Measurements from ENCODE around the gene VSTM2A.

DNA sequence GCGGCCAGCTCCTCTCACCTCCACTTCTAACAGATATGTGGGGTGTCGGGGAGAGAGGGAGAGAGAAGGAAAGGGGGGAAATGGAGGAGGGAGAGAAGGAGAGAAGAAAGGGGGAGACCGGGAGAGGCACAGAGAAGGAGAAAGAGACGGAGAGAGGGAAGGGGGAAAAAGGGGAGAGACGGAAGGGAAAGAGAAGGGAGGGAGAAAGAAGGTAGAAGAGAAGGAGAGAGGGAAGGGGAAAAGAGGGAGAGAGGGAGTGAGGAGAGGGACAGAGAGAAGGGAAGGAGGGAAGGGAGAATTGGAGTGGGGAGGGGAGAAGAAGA is 3.0 kb downstream of the VSTM2A start:
- TF ChIP-seq, protein P1, sequence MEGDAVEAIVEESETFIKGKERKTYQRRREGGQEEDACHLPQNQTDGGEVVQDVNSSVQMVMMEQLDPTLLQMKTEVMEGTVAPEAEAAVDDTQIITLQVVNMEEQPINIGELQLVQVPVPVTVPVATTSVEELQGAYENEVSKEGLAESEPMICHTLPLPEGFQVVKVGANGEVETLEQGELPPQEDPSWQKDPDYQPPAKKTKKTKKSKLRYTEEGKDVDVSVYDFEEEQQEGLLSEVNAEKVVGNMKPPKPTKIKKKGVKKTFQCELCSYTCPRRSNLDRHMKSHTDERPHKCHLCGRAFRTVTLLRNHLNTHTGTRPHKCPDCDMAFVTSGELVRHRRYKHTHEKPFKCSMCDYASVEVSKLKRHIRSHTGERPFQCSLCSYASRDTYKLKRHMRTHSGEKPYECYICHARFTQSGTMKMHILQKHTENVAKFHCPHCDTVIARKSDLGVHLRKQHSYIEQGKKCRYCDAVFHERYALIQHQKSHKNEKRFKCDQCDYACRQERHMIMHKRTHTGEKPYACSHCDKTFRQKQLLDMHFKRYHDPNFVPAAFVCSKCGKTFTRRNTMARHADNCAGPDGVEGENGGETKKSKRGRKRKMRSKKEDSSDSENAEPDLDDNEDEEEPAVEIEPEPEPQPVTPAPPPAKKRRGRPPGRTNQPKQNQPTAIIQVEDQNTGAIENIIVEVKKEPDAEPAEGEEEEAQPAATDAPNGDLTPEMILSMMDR (IDR thresholded peaks at IDR 0.05), result no peak
- TF ChIP-seq POLR2A (IDR thresholded peaks at IDR 0.05), result no peak

Data from thyroid gland (tissue), 4 donors.